GM12892 (cell line): ENCODE results near the gene SYNE2.

ENCODE experiments used
- DNase-seq: peaks from one replicate; pipeline ENCODE4 v3.0.0; 2011; ENCODE audit not compliant: insufficient read length
- FAIRE-seq: peaks from 2 replicates; lab custom pipeline; 2011; peaks lifted over from hg19 to GRCh38; lab: Jason Lieb, UNC
- POLR2A ChIP-seq: IDR thresholded peaks from 2 replicates; pipeline ENCODE4 v1.6.1; 2011; ENCODE audit warnings: low read depth, low read length, control low read depth
- POLR2AphosphoS5 ChIP-seq: IDR thresholded peaks from 2 replicates; pipeline ENCODE4 v1.6.1; 2011; ENCODE audit warnings: low read depth, low read length, control low read depth
- TAF1 ChIP-seq: IDR thresholded peaks from 2 replicates; pipeline ENCODE4 v1.6.1; 2011; ENCODE audit warnings: low read depth, mild to moderate bottlenecking, control low read depth, low read length, borderline replicate concordance

Gene SYNE2

DNA sequence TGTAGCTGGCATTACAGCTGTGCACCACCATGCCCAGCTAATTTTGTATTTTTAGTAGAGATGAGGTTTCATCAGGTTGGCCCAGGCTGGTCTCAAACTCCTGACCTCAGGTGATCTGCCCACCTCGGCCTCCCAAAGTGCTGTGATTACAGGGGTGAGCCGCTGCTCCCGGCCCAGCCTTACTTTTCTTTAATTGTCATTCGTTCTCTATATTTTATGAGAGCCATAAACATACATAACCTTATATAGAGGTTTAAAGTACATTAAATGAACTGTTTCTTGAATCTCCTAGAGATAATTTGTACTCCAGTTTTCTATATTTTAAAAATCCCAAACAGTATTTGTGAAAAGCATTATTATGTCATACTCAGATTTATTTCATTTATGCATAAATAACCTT, 98.6 kb downstream of the SYNE2 start:
- DNase-seq (no peak), FAIRE-seq (no peak)
- TF ChIP-seq POLR2A = no peak
- TF ChIP-seq TAF1 = no peak
- TF ChIP-seq POLR2AphosphoS5 = no peak

DNA sequence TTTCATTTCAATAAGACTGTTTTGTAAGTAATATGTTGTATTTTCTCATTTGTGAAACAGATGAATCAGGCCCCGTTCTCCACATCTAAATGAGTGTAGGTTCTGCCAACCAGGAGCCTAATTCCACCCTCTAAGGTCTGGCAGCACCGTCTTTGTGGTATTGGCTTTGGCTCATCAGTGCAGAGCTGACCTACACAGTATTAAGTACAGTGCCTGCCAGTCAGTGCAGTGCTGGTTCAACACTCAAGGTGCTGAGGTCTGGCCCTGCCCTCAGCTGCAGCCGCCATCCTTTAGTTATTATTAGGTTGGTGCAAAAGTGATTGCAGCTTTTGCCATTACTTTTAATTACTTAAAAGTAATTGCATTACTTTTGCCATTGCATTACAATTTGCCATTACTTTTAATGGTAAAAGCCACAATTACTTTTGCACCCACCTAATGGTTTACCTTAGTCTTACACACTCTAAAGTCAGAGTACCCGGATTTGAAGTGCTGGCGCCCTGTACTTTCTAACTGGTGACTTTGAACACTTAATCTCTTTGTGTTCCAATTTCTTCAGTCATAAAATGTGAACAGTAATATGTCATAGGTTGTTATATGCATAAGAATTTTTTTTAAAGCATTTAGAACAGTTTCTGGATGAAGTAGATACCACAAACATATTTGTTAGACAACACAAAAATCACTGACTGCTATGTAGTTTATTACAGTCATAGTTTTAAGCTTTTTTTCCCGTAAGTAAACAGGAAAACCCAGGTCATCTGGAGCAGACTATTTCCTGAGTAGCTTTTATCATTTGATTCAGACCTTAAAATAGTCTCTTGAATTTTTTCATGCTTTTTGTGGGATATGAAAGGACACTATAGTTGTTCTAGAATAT, 99.5 kb downstream of the SYNE2 start:
- DNase-seq (no peak), FAIRE-seq (no peak)
- TF ChIP-seq POLR2A (no peak), POLR2AphosphoS5 (no peak), TAF1 (no peak)

GRCh38 chr14:63952933-63953437, 100.2 kb downstream of the SYNE2 start:
- FAIRE-seq = no peak

DNA sequence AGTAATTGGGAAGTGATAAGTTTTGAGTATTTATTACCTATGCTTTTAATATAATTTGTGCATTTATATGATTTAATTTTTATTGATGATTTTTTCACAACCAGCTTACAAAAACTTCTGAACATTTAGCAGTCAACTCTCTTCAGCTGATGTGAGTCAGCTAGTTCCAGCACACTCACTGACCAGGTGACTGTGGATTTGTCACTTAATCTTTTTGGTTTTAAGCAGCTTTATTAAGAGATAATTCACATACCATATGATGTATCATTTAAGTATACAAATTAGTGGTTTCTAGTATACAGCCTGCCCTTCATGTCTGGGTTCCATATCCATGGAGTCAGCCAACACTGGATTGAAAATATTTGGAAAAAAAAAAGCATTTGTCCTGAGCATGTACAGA, 103.5 kb downstream of the SYNE2 start:
- DNase-seq (no peak), FAIRE-seq (no peak)
- TF ChIP-seq POLR2AphosphoS5 (no peak), TAF1 (no peak), POLR2A (no peak)

More at GRCh38 chr14:63952933-63953437, 100.2 kb downstream of the SYNE2 start:
- TF ChIP-seq POLR2A (no peak), TAF1 (no peak), POLR2AphosphoS5 (no peak)
- no peak for DNase-seq

DNA sequence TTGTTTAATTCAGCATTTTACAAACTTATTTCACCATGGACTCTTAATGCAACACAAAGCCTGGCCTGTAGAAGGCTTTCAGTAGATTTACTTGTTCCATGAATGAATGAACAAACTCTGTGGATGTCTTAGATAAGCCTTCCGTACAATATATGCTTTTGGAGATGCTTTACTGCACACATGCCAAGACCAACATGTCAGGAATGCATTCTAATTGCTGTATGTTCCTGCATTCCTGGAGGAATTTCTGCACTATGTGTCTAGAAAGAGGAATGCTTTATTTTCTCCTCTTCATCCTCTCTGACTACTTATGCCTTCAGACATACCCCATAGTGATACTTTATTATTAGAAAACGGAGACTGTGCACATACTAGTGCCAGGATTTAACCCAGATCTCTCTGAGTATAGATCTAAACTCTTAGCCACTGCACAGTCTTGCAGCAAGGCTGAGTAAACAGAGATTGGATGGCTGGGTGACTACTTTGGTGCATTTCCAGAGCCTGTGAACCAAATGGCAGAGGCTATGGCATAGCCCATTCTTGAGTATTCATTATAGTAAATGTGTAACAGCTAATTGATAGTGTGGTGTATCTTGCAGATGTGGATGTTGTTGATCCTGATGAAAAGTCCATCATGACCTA, 108.2 kb downstream of the SYNE2 start:
- FAIRE-seq = no peak
- TF ChIP-seq TAF1 (no peak), POLR2A (no peak), POLR2AphosphoS5 (no peak)
- DNase-seq = no peak

DNA sequence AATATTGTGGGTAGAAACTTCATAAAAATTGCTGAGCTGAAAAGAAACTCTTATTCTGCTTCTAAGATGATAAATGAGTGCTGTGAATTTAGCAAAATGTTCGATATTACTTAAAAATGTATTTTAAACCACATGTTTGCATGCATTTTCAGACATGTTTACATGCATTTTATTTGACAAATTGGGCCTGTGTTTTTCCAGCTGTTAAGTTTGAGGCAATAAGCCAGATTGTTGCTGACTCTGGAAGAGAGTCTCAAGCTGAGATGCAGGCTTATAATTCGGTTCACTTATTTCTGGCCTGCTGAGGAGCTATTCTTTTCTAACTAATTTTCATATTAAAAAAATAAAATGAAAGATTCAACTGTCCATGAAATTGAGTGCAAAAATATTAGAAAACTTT, 110.1 kb downstream of the SYNE2 start:
- TF ChIP-seq POLR2AphosphoS5 = no peak
- no peak for TF ChIP-seq TAF1
- TF ChIP-seq POLR2A = no peak
- DNase-seq (no peak), FAIRE-seq (no peak)

DNA sequence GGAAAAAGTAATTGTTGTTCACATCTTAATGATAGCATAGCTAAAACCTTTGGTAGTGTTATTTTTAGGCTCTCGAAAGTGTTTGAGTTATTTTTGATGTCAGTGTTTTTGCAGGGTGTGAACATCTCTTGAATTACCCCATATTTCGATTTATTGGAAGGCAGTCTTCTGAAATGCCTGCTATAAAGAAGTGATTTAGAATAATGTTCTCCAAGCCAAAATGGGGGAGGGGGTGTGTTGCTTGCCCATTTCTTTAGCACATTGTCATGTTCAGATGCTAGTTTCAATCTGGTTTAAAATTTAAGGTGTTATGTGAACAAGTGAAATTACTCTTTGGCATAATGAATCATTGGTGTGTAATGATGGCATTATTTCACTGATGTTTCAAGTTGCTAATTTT, 110.6 kb downstream of the SYNE2 start:
- TF ChIP-seq POLR2A = no peak
- DNase-seq = no peak
- no peak for FAIRE-seq

DNA sequence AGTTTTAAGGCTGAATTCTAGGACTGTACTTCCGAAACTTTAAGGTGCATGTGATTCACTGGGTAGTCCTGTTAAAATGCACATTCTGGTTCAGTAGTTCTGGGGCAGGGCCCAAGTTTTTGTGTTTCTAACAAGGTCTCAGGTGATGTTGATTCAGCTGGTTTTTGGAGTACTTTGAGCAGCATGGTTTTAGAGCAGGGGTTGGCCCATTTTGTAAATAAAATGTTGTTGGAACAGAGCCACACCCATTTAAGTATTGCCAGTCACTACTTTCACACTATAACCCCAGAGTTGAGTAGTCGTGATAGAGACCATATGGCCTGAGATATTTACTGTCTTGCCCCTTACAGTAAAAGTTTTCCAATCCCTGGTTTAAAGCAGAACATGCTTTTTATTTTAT, 111.3 kb downstream of the SYNE2 start:
- FAIRE-seq = no peak
- DNase-seq = no peak
- no peak for TF ChIP-seq POLR2A
- no peak for TF ChIP-seq TAF1
- no peak for TF ChIP-seq POLR2AphosphoS5

- TF ChIP-seq POLR2AphosphoS5 (no peak), TAF1 (no peak), POLR2A (no peak)
- FAIRE-seq (no peak), DNase-seq (no peak)
Observed at GRCh38 chr14:63966407-63966806, 113.6 kb downstream of the SYNE2 start.

GRCh38 chr14:63972323-63972932, 119.6 kb downstream of the SYNE2 start:
- DNase-seq = no peak
- no peak for TF ChIP-seq POLR2AphosphoS5
- TF ChIP-seq TAF1 = no peak
- TF ChIP-seq POLR2A = no peak
- peak; percentile 46 for FAIRE-seq

GRCh38 chr14:63974176-63974575, 121.4 kb downstream of the SYNE2 start:
- DNase-seq = no peak

DNA sequence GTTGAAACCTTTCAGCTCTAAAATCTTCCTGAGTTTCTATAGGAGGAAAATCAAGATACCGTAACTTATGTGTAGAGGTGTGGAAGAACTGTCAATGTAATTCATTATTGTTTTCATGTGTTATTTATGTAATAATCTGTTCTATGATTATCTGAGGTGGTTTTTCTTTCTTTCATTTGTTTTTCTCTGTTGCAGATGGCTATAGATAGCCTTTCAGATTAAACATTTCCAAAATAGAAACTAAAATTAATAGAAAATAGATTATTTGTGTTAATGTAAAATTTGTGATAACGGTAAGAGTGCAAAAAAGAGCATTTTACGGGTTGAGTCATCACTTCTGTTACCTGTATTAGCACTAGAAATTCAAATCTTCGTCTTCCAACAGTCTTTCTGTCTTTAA, 128.8 kb downstream of the SYNE2 start:
- DNase-seq (no peak), FAIRE-seq (no peak)
- no peak for TF ChIP-seq POLR2AphosphoS5
- TF ChIP-seq POLR2A = no peak
- no peak for TF ChIP-seq TAF1

More at GRCh38 chr14:63974176-63974575, 121.4 kb downstream of the SYNE2 start:
- no peak for TF ChIP-seq POLR2AphosphoS5
- no peak for TF ChIP-seq TAF1
- no peak for FAIRE-seq
